HEK293 (cell line): Measurements from ENCODE around the gene FAM216A.

Experiments
- CTCF ChIP-seq: fragments of 450-650 bp; formaldehyde crosslinking; IDR thresholded peaks from 2 replicates; pipeline ENCODE4 v1.5.1; 2016; ENCODE audit warnings: missing biosample characterization, missing genetic modification characterization
- HOXA7 ChIP-seq: sonication (generic); formaldehyde crosslinking; IDR thresholded peaks from 2 replicates; pipeline ENCODE4 v1.8.1; 2022; ENCODE audit warnings: missing genetic modification reagents, borderline replicate concordance
- ZNF174 ChIP-seq: fragments of 450-650 bp; formaldehyde crosslinking; IDR thresholded peaks from 2 replicates; pipeline ENCODE4 v1.5.0; 2017; ENCODE audit warnings: missing biosample characterization, mild to moderate bottlenecking, missing genetic modification characterization
- ZNF280C ChIP-seq: fragments of 450-650 bp; formaldehyde crosslinking; IDR thresholded peaks from 2 replicates; pipeline ENCODE4 v1.5.1; 2016; ENCODE audit warnings: missing biosample characterization, missing genetic modification characterization
- ZNF707 ChIP-seq: fragments of 450-650 bp; formaldehyde crosslinking; IDR thresholded peaks from 2 replicates; pipeline ENCODE4 v1.5.1; 2016; ENCODE audit warnings: missing biosample characterization, missing genetic modification characterization

- TF ChIP-seq ZNF280C (tag by site-specific recombination) = no peak
- TF ChIP-seq ZNF707 = no peak
- TF ChIP-seq ZNF174 (tag by site-specific recombination) = no peak
- TF ChIP-seq CTCF (tag by site-specific recombination) = no peak
- TF ChIP-seq HOXA7 = no peak
Measured at GRCh38 chr12:110516995-110517394, 48.4 kb downstream of the FAM216A start.
